ENCODE results near the gene CSNK1G2.

The CSNK1G2 gene

GRCh38 chr19:1941146-1942077 lies at the start of gene CSNK1G2:
Gene CSNK1G2 (plus strand): TSS chr19:1941172. CDS start chr19:1969773, 28,601 bp downstream.
- DNase-seq (ENCODE audit: low read depth): no peak

GRCh38 chr19:1893791-1894190 lies 47.2 kb upstream of the CSNK1G2 start:
- DNase-seq (ENCODE audit: low read depth): no peak

GRCh38 chr19:1896508-1896907 lies 44.5 kb upstream of the CSNK1G2 start:
- DNase-seq (ENCODE audit: low read depth): no peak

- no peak for DNase-seq (ENCODE audit: low read depth)
Observed at GRCh38 chr19:1901940-1902404, 39.0 kb upstream of the CSNK1G2 start.

GRCh38 chr19:1902923-1903322 lies 38.0 kb upstream of the CSNK1G2 start:
- no peak for DNase-seq (ENCODE audit: low read depth)

- DNase-seq (ENCODE audit: low read depth): no peak
Observed at GRCh38 chr19:1904860-1905109, 36.2 kb upstream of the CSNK1G2 start.

GRCh38 chr19:1905110-1905862 lies 35.7 kb upstream of the CSNK1G2 start, which contains the start of the genes ADAT3 and SCAMP4:
Gene ADAT3 (plus strand): TSS chr19:1905399. CDS start chr19:1912048, 6,649 bp downstream.
Gene SCAMP4 (plus strand): TSS chr19:1905399. CDS start chr19:1915020, 9,621 bp downstream.
- peak; percentile 95 for DNase-seq (ENCODE audit: low read depth)

GRCh38 chr19:1905863-1906375 lies 35.1 kb upstream of the CSNK1G2 start:
- no peak for DNase-seq (ENCODE audit: low read depth)

GRCh38 chr19:1906985-1907562 lies 33.9 kb upstream of the CSNK1G2 start:
- DNase-seq (ENCODE audit: low read depth): no peak

GRCh38 chr19:1907563-1908363 lies 33.2 kb upstream of the CSNK1G2 start:
- DNase-seq (ENCODE audit: low read depth): no peak

GRCh38 chr19:1908364-1908678 lies 32.7 kb upstream of the CSNK1G2 start:
- DNase-seq (ENCODE audit: low read depth): no peak

GRCh38 chr19:1909761-1910080 lies 31.3 kb upstream of the CSNK1G2 start:
- no peak for DNase-seq (ENCODE audit: low read depth)

GRCh38 chr19:1910177-1910576 lies 30.8 kb upstream of the CSNK1G2 start:
- no peak for DNase-seq (ENCODE audit: low read depth)

- DNase-seq (ENCODE audit: low read depth): no peak
Observed at GRCh38 chr19:1911098-1911497, 29.9 kb upstream of the CSNK1G2 start.

- DNase-seq (ENCODE audit: low read depth): no peak
Observed at GRCh38 chr19:1911995-1912394, 29.0 kb upstream of the CSNK1G2 start.

GRCh38 chr19:1912760-1913505 lies 28.0 kb upstream of the CSNK1G2 start:
- no peak for DNase-seq (ENCODE audit: low read depth)

GRCh38 chr19:1913781-1914577 lies 27.0 kb upstream of the CSNK1G2 start:
- no peak for DNase-seq (ENCODE audit: low read depth)

- no peak for DNase-seq (ENCODE audit: low read depth)
Observed at GRCh38 chr19:1914826-1915341, 26.1 kb upstream of the CSNK1G2 start.

GRCh38 chr19:1917146-1917545 lies 23.8 kb upstream of the CSNK1G2 start:
- DNase-seq (ENCODE audit: low read depth): no peak

- DNase-seq (ENCODE audit: low read depth): no peak
Observed at GRCh38 chr19:1917926-1918325, 23.0 kb upstream of the CSNK1G2 start.

All from stimulated activated CD8-positive, alpha-beta memory T cell treated with anti-CD3 and anti-CD28 coated beads, Interleukin-7, amount 100 ng/mL, for 24 hours (primary cell).